ENCODE measurements around the gene TMEM225B.

Gene TMEM225B

GRCh38 chr7:99621271-99621670, 23.2 kb downstream of the TMEM225B start:
- no peak overlapping the region for H2BK5ac ChIP-seq (ENCODE audit: low read length)
- H3K9ac ChIP-seq (ENCODE audit: low read length), result no peak overlapping the region
- H3K4me1 ChIP-seq (ENCODE audit: control insufficient read depth, low read depth, low read length), result no peaks in the 10 kb centered on the region
- no CpG with 5 or more reads among the region's 5 CpGs for WGBS (ENCODE audit: extremely low coverage, insufficient coverage, low lambda C conversion rate)
- H3K36me3 ChIP-seq (ENCODE audit: control insufficient read depth, insufficient read depth, low read length), result peaks cover 20% of the 10 kb centered on the region
- H2BK15ac ChIP-seq (replicated peaks; ENCODE audit: low read depth), result no peak overlapping the region
- H3K79me1 ChIP-seq (ENCODE audit: low read length), result peaks cover 4% of the 10 kb centered on the region
- H3K4me3 ChIP-seq (ENCODE audit: low read length), result no peak overlapping the region
- H3K27ac ChIP-seq (ENCODE audit: low read depth, low read length), result no peak overlapping the region
- H3K79me2 ChIP-seq (ENCODE audit: control insufficient read depth, insufficient read depth, low read length), result peaks cover 5% of the 10 kb centered on the region
- no peak for DNase-seq
- H3K4me2 ChIP-seq (ENCODE audit: low read length), result no peak overlapping the region
- no peak overlapping the region for H2AK5ac ChIP-seq (ENCODE audit: low read length)
- no peak overlapping the region for H3K23ac ChIP-seq (ENCODE audit: low read length)
- H4K8ac ChIP-seq (ENCODE audit: low read depth, low read length), result no peak overlapping the region
- no peaks in the 10 kb centered on the region for H3K27me3 ChIP-seq (ENCODE audit: insufficient read depth, low read length, poor library complexity)
- no peak overlapping the region for H3K4ac ChIP-seq (ENCODE audit: low read depth, low read length)
- H3K56ac ChIP-seq (ENCODE audit: low read length), result no peak overlapping the region
- H3K18ac ChIP-seq (ENCODE audit: low read length), result no peak overlapping the region
- H4K5ac ChIP-seq (ENCODE audit: low read length), result no peak overlapping the region
- H2BK120ac ChIP-seq (ENCODE audit: low read depth, low read length), result no peak overlapping the region

- no peak overlapping the region for H3K56ac ChIP-seq (ENCODE audit: low read length)
- no peak for DNase-seq
- no peak overlapping the region for H2BK120ac ChIP-seq (ENCODE audit: low read depth, low read length)
- H3K4ac ChIP-seq (ENCODE audit: low read depth, low read length), result no peak overlapping the region
- no peak overlapping the region for H2AK5ac ChIP-seq (ENCODE audit: low read length)
- no peak overlapping the region for H3K4me2 ChIP-seq (ENCODE audit: low read length)
- H2BK15ac ChIP-seq (replicated peaks; ENCODE audit: low read depth), result no peak overlapping the region
- peaks cover 4% of the 10 kb centered on the region for H3K79me1 ChIP-seq (ENCODE audit: low read length)
- H3K36me3 ChIP-seq (ENCODE audit: control insufficient read depth, insufficient read depth, low read length), result peaks cover 20% of the 10 kb centered on the region
- H4K5ac ChIP-seq (ENCODE audit: low read length), result no peak overlapping the region
- no peak overlapping the region for H3K27ac ChIP-seq (ENCODE audit: low read depth, low read length)
- no peaks in the 10 kb centered on the region for H3K27me3 ChIP-seq (ENCODE audit: insufficient read depth, low read length, poor library complexity)
- no peak overlapping the region for H2BK5ac ChIP-seq (ENCODE audit: low read length)
- H3K23ac ChIP-seq (ENCODE audit: low read length), result no peak overlapping the region
- WGBS (ENCODE audit: extremely low coverage, insufficient coverage, low lambda C conversion rate), result no CpG with 5 or more reads among the region's 10 CpGs
- no peak overlapping the region for H3K18ac ChIP-seq (ENCODE audit: low read length)
- H3K9ac ChIP-seq (ENCODE audit: low read length), result no peak overlapping the region
- no peak overlapping the region for H4K8ac ChIP-seq (ENCODE audit: low read depth, low read length)
- peaks cover 2% of the 10 kb centered on the region for H3K79me2 ChIP-seq (ENCODE audit: control insufficient read depth, insufficient read depth, low read length)
- H3K4me1 ChIP-seq (ENCODE audit: control insufficient read depth, low read depth, low read length), result no peaks in the 10 kb centered on the region
- no peak overlapping the region for H3K4me3 ChIP-seq (ENCODE audit: low read length)
These were observed 24.5 kb downstream of the TMEM225B start for GRCh38 chr7:99622596-99622995.

- Histone ChIP-seq H2BK5ac (ENCODE audit: low read length) (no peak overlapping the region), H3K79me1 (ENCODE audit: low read length) (peaks cover 4% of the 10 kb centered on the region), H3K4me2 (ENCODE audit: low read length) (no peak overlapping the region), H3K79me2 (ENCODE audit: control insufficient read depth, insufficient read depth, low read length) (peaks cover 2% of the 10 kb centered on the region), H4K5ac (ENCODE audit: low read length) (no peak overlapping the region), H3K36me3 (ENCODE audit: control insufficient read depth, insufficient read depth, low read length) (peaks cover 20% of the 10 kb centered on the region), H3K4me1 (ENCODE audit: control insufficient read depth, low read depth, low read length) (no peaks in the 10 kb centered on the region), H3K4me3 (ENCODE audit: low read length) (no peak overlapping the region), H2BK15ac (replicated peaks; ENCODE audit: low read depth) (no peak overlapping the region), H3K18ac (ENCODE audit: low read length) (no peak overlapping the region), H3K27me3 (ENCODE audit: insufficient read depth, low read length, poor library complexity) (no peaks in the 10 kb centered on the region), H3K9ac (ENCODE audit: low read length) (no peak overlapping the region), H2BK120ac (ENCODE audit: low read depth, low read length) (no peak overlapping the region), H3K27ac (ENCODE audit: low read depth, low read length) (no peak overlapping the region), H3K4ac (ENCODE audit: low read depth, low read length) (no peak overlapping the region), H2AK5ac (ENCODE audit: low read length) (no peak overlapping the region), H3K56ac (ENCODE audit: low read length) (no peak overlapping the region), H3K23ac (ENCODE audit: low read length) (no peak overlapping the region), H4K8ac (ENCODE audit: low read depth, low read length) (no peak overlapping the region)
- no CpG with 5 or more reads among the region's 7 CpGs for WGBS (ENCODE audit: extremely low coverage, insufficient coverage, low lambda C conversion rate)
- no peak for DNase-seq
These were observed 25.1 kb downstream of the TMEM225B start for GRCh38 chr7:99623091-99623693.

- H4K8ac ChIP-seq (ENCODE audit: low read depth, low read length), result no peak overlapping the region
- H3K23ac ChIP-seq (ENCODE audit: low read length), result no peak overlapping the region
- H3K4ac ChIP-seq (ENCODE audit: low read depth, low read length), result no peak overlapping the region
- no peak overlapping the region for H3K4me2 ChIP-seq (ENCODE audit: low read length)
- no peaks in the 10 kb centered on the region for H3K27me3 ChIP-seq (ENCODE audit: insufficient read depth, low read length, poor library complexity)
- no peak overlapping the region for H3K9ac ChIP-seq (ENCODE audit: low read length)
- DNase-seq, result no peak
- no peak overlapping the region for H3K56ac ChIP-seq (ENCODE audit: low read length)
- no CpG with 5 or more reads among the region's 9 CpGs for WGBS (ENCODE audit: extremely low coverage, insufficient coverage, low lambda C conversion rate)
- H3K4me1 ChIP-seq (ENCODE audit: control insufficient read depth, low read depth, low read length), result no peaks in the 10 kb centered on the region
- no peak overlapping the region for H2BK5ac ChIP-seq (ENCODE audit: low read length)
- H4K5ac ChIP-seq (ENCODE audit: low read length), result no peak overlapping the region
- H3K36me3 ChIP-seq (ENCODE audit: control insufficient read depth, insufficient read depth, low read length), result peaks cover 19% of the 10 kb centered on the region
- H2BK120ac ChIP-seq (ENCODE audit: low read depth, low read length), result no peak overlapping the region
- H2BK15ac ChIP-seq (replicated peaks; ENCODE audit: low read depth), result no peak overlapping the region
- H3K79me2 ChIP-seq (ENCODE audit: control insufficient read depth, insufficient read depth, low read length), result no peaks in the 10 kb centered on the region
- no peak overlapping the region for H3K27ac ChIP-seq (ENCODE audit: low read depth, low read length)
- no peak overlapping the region for H3K18ac ChIP-seq (ENCODE audit: low read length)
- H2AK5ac ChIP-seq (ENCODE audit: low read length), result no peak overlapping the region
- no peak overlapping the region for H3K4me3 ChIP-seq (ENCODE audit: low read length)
- H3K79me1 ChIP-seq (ENCODE audit: low read length), result no peaks in the 10 kb centered on the region
These were observed 25.8 kb downstream of the TMEM225B start for GRCh38 chr7:99623702-99624447.

- no peaks in the 10 kb centered on the region for H3K4me1 ChIP-seq (ENCODE audit: control insufficient read depth, low read depth, low read length)
- no peaks in the 10 kb centered on the region for H3K79me2 ChIP-seq (ENCODE audit: control insufficient read depth, insufficient read depth, low read length)
- H2BK120ac ChIP-seq (ENCODE audit: low read depth, low read length), result no peak overlapping the region
- WGBS (ENCODE audit: extremely low coverage, insufficient coverage, low lambda C conversion rate), result no CpG with 5 or more reads among the region's 16 CpGs
- no peak overlapping the region for H3K56ac ChIP-seq (ENCODE audit: low read length)
- H3K4ac ChIP-seq (ENCODE audit: low read depth, low read length), result no peak overlapping the region
- H3K36me3 ChIP-seq (ENCODE audit: control insufficient read depth, insufficient read depth, low read length), result peaks cover 19% of the 10 kb centered on the region
- H2BK15ac ChIP-seq (replicated peaks; ENCODE audit: low read depth), result no peak overlapping the region
- H3K9ac ChIP-seq (ENCODE audit: low read length), result no peak overlapping the region
- no peak overlapping the region for H3K27ac ChIP-seq (ENCODE audit: low read depth, low read length)
- no peak overlapping the region for H3K4me2 ChIP-seq (ENCODE audit: low read length)
- DNase-seq, result no peak
- H2BK5ac ChIP-seq (ENCODE audit: low read length), result no peak overlapping the region
- H3K27me3 ChIP-seq (ENCODE audit: insufficient read depth, low read length, poor library complexity), result no peaks in the 10 kb centered on the region
- H3K23ac ChIP-seq (ENCODE audit: low read length), result no peak overlapping the region
- H2AK5ac ChIP-seq (ENCODE audit: low read length), result no peak overlapping the region
- no peak overlapping the region for H3K18ac ChIP-seq (ENCODE audit: low read length)
- H4K5ac ChIP-seq (ENCODE audit: low read length), result no peak overlapping the region
- no peak overlapping the region for H4K8ac ChIP-seq (ENCODE audit: low read depth, low read length)
- H3K79me1 ChIP-seq (ENCODE audit: low read length), result no peaks in the 10 kb centered on the region
- H3K4me3 ChIP-seq (ENCODE audit: low read length), result no peak overlapping the region
These were observed 26.4 kb downstream of the TMEM225B start for GRCh38 chr7:99624484-99624883.

All from mesendoderm (in vitro differentiated cells).